PFSK-1 (cell line): ENCODE data around the gene IL19.

Experiments
- FOXP2 ChIP-seq: optimal IDR thresholded peaks from 2 replicates; pipeline ENCODE3; 2011; ENCODE audit warnings: borderline replicate concordance, control low read depth, inconsistent platforms; ENCODE audit not compliant: insufficient read depth; ENCODE audit errors: extremely low read length, extremely low read depth
- POLR2AphosphoS5 ChIP-seq: IDR thresholded peaks from 2 replicates; pipeline ENCODE4 v1.6.1; 2012; ENCODE audit warnings: low read depth, mild to moderate bottlenecking, control low read depth, low read length, moderate library complexity
- SIN3A ChIP-seq: IDR thresholded peaks from 2 replicates; pipeline ENCODE4 v1.6.1; 2012; ENCODE audit warnings: mild to moderate bottlenecking, low read length, moderate library complexity, borderline replicate concordance; ENCODE audit not compliant: insufficient read depth
- TAF1 ChIP-seq: IDR thresholded peaks from 2 replicates; pipeline ENCODE4 v1.6.1; 2012; ENCODE audit warnings: low read length, control low read depth, borderline replicate concordance; ENCODE audit not compliant: insufficient read depth
- TF ChIP-seq, protein P1 (sequence below), 2 experiments: IDR thresholded peaks; 2 replicates each; pipeline versions ENCODE4 v1.6.1 to v1.8.0; 2011 to 2012; ENCODE audit warnings: low read depth in 2 of 2, low read length in 2 of 2, control low read depth in 1 of 2, inconsistent platforms in 1 of 2, mild to moderate bottlenecking in 1 of 2, moderate library complexity in 1 of 2; ENCODE audit not compliant: insufficient read depth in 1 of 2

The IL19 gene

DNA sequence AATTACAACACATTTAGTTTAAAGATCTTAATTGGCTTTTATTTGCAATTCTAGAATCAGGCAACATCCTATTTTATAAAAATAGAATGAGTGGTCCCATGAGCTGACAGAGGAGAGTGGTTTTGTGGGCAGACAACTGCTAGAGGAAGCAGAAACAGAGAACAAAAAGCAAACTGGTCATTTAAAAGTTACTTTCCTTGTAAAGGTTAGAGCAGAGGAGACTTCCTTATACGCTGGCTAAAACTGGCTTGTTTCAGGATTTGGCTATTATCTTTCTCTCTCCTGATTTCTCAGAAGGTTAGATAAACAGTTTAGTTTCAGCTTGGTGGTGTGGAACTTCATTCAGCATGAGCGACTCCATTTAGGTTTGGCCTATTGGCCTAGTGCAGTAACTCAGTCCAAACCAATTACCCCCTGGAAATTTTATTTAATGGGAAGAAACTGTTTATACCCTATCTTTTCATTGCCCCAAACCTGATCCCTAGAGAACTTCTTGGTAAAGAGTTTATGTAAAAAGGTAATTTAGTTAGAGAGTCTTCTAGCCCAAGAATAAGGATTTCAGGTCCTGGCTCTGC is 62.6 kb downstream of the IL19 start:
- TF ChIP-seq TAF1, result no peak
- no peak for TF ChIP-seq FOXP2

DNA sequence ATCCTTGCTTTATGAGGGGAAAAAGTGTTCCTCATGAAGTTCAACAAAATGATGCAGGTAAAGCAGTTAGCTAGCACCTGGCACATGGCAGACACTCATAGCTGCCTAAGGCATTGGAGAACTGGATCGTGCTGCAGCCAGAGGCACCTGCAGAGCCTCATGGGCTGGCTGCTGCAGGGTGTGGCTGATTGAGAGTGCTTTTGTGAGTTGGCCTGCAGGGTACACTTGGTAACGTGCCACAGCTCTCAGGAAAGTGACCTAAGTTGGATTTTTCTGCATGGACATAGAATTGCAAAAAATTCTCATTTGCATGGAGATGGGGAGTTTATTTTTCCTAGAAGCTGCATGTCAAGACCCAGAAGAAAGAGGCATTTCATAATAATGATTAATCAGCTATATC is 63.2 kb downstream of the IL19 start:
- TF ChIP-seq SIN3A (no peak), POLR2AphosphoS5 (no peak), TAF1 (no peak), FOXP2 (no peak)
- TF ChIP-seq, protein P1, sequence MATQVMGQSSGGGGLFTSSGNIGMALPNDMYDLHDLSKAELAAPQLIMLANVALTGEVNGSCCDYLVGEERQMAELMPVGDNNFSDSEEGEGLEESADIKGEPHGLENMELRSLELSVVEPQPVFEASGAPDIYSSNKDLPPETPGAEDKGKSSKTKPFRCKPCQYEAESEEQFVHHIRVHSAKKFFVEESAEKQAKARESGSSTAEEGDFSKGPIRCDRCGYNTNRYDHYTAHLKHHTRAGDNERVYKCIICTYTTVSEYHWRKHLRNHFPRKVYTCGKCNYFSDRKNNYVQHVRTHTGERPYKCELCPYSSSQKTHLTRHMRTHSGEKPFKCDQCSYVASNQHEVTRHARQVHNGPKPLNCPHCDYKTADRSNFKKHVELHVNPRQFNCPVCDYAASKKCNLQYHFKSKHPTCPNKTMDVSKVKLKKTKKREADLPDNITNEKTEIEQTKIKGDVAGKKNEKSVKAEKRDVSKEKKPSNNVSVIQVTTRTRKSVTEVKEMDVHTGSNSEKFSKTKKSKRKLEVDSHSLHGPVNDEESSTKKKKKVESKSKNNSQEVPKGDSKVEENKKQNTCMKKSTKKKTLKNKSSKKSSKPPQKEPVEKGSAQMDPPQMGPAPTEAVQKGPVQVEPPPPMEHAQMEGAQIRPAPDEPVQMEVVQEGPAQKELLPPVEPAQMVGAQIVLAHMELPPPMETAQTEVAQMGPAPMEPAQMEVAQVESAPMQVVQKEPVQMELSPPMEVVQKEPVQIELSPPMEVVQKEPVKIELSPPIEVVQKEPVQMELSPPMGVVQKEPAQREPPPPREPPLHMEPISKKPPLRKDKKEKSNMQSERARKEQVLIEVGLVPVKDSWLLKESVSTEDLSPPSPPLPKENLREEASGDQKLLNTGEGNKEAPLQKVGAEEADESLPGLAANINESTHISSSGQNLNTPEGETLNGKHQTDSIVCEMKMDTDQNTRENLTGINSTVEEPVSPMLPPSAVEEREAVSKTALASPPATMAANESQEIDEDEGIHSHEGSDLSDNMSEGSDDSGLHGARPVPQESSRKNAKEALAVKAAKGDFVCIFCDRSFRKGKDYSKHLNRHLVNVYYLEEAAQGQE (IDR thresholded peaks at IDR 0.05; ENCODE audit: insufficient read depth in 1 of 2, low read depth in 2 of 2, low read length in 2 of 2), result no peak

DNA sequence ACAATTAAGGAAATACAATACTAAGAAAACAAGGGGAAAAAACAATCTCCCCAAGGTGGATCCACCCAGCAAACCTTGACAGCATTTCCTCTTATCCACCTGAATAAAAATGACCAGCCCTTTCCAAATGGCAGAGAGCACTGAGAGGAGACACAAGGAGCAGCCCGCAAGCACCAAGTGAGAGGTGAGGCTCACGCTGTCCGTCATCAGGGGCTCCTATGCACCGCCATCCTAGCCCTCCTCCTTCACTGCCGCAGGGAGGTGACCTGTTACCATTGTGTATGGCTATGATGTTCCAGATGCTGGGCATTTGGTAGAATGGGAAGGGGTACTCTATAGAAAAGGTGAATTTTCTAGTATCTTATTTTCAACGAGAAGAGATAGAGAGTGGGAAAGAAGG is 63.6 kb downstream of the IL19 start:
- TF ChIP-seq POLR2AphosphoS5, result no peak
- no peak for TF ChIP-seq TAF1
- TF ChIP-seq, protein P1 (IDR thresholded peaks at IDR 0.05; ENCODE audit: insufficient read depth in 1 of 2, low read depth in 2 of 2, low read length in 2 of 2), result no peak
- TF ChIP-seq FOXP2, result no peak
- TF ChIP-seq SIN3A, result no peak

DNA sequence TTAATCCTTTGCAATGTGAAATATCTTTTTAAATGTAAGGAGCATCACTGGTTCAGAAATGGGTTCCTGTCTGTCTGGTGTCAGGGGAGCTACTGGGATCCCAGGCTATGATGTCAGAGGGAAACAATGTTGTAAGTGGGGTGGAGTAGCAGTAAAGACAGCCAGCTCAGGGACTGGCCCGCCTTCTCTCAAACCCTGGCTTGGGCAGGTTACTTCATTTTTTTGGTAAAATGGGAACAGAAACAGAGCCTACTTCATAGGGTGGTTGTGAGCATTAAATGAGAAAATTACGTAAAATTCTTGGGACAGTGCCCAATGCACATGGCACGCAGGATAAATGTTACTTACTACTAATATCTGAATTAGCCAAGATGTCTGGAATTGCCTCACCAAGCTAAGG is 64.1 kb downstream of the IL19 start:
- no peak for TF ChIP-seq POLR2AphosphoS5
- no peak for TF ChIP-seq SIN3A
- TF ChIP-seq, protein P1 (IDR thresholded peaks at IDR 0.05; ENCODE audit: insufficient read depth in 1 of 2, low read depth in 2 of 2, low read length in 2 of 2), result no peak
- no peak for TF ChIP-seq FOXP2
- no peak for TF ChIP-seq TAF1

DNA sequence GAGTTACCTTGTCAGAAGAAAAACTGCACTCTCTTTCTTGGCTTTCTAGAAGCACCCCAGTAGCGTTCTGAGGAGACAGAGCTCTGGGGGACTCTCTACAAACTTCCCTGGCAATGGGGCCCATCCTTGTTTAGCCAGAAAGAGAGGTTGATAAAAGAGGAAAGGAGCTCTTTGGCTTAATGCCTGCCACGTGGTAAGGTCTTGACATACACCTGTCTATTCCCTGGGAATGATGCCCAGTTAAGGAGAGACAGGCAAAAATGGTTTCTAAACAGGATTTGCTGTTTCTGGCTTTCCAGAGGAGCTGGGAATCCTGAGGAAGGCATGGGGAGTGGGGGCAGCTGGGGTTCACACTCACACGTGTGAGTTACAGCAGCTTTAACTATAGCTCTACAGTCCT is 64.6 kb downstream of the IL19 start:
- TF ChIP-seq POLR2AphosphoS5 (no peak), SIN3A (no peak), TAF1 (no peak), FOXP2 (no peak)
- TF ChIP-seq, protein P1 (IDR thresholded peaks at IDR 0.05; ENCODE audit: insufficient read depth in 1 of 2, low read depth in 2 of 2, low read length in 2 of 2), result no peak
